Measurements from ENCODE around the gene DCLK1. TPM values are rescaled to one million over a fixed set of nuclear protein-coding genes. Genes with fewer than 3 reads are reported as not detected.

DCLK1 gene
- total RNA-seq, 1 donor from 2014 or later, result 2.2 TPM

GRCh38 chr13:35743165-35743564 is 388.0 kb downstream of the DCLK1 start:
- no peak overlapping the region for H3K4me3 ChIP-seq (ENCODE audit: low read depth, low read length)
- no peak for DNase-seq (ENCODE audit: low read depth)
- TF ChIP-seq, protein P1, sequence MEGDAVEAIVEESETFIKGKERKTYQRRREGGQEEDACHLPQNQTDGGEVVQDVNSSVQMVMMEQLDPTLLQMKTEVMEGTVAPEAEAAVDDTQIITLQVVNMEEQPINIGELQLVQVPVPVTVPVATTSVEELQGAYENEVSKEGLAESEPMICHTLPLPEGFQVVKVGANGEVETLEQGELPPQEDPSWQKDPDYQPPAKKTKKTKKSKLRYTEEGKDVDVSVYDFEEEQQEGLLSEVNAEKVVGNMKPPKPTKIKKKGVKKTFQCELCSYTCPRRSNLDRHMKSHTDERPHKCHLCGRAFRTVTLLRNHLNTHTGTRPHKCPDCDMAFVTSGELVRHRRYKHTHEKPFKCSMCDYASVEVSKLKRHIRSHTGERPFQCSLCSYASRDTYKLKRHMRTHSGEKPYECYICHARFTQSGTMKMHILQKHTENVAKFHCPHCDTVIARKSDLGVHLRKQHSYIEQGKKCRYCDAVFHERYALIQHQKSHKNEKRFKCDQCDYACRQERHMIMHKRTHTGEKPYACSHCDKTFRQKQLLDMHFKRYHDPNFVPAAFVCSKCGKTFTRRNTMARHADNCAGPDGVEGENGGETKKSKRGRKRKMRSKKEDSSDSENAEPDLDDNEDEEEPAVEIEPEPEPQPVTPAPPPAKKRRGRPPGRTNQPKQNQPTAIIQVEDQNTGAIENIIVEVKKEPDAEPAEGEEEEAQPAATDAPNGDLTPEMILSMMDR (conservative IDR thresholded peaks at IDR 0.05; ENCODE audit: low read depth, low read length), result no peak

GRCh38 chr13:35741657-35742056 is 389.5 kb downstream of the DCLK1 start:
- TF ChIP-seq, protein P1 (conservative IDR thresholded peaks at IDR 0.05; ENCODE audit: low read depth, low read length), result no peak
- H3K4me3 ChIP-seq (ENCODE audit: low read depth, low read length), result no peak overlapping the region
- DNase-seq (ENCODE audit: low read depth), result no peak

GRCh38 chr13:35736876-35737275 is 394.3 kb downstream of the DCLK1 start:
- H3K4me3 ChIP-seq (ENCODE audit: low read depth, low read length), result no peak overlapping the region
- no peak for DNase-seq (ENCODE audit: low read depth)
- TF ChIP-seq, protein P1 (conservative IDR thresholded peaks at IDR 0.05; ENCODE audit: low read depth, low read length), result no peak

- H3K4me3 ChIP-seq (ENCODE audit: low read depth, low read length), result no peak overlapping the region
- DNase-seq (ENCODE audit: low read depth), result no peak
- TF ChIP-seq, protein P1 (conservative IDR thresholded peaks at IDR 0.05; ENCODE audit: low read depth, low read length), result no peak
Measured at GRCh38 chr13:35733827-35734226, 397.4 kb downstream of the DCLK1 start.

- TF ChIP-seq, protein P1 (conservative IDR thresholded peaks at IDR 0.05; ENCODE audit: low read depth, low read length), result no peak
- DNase-seq (ENCODE audit: low read depth), result no peak
- no peak overlapping the region for H3K4me3 ChIP-seq (ENCODE audit: low read depth, low read length)
Measured at GRCh38 chr13:35732565-35732964, 398.6 kb downstream of the DCLK1 start.

GRCh38 chr13:35731471-35731870 is 399.7 kb downstream of the DCLK1 start:
- TF ChIP-seq, protein P1 (conservative IDR thresholded peaks at IDR 0.05; ENCODE audit: low read depth, low read length), result no peak
- no peak for DNase-seq (ENCODE audit: low read depth)
- H3K4me3 ChIP-seq (ENCODE audit: low read depth, low read length), result no peak overlapping the region

- TF ChIP-seq, protein P1 (conservative IDR thresholded peaks at IDR 0.05; ENCODE audit: low read depth, low read length), result no peak
- no peak for DNase-seq (ENCODE audit: low read depth)
- no peak overlapping the region for H3K4me3 ChIP-seq (ENCODE audit: low read depth, low read length)
Measured at GRCh38 chr13:35729926-35730627, 401.1 kb downstream of the DCLK1 start.
